GM12878 (cell line): ENCODE data around the gene IL10. TPM values are rescaled to one million over a fixed set of nuclear protein-coding genes. Genes with fewer than 3 reads are reported as not detected.

ENCODE experiments used
- ATAC-seq: fragments of 200-7000 bp; cut with Tn5 transposase; 3 replicates; pipeline ENCODE4 v1.9.1; 2020; ENCODE audit warnings: mild to moderate bottlenecking, moderate library complexity
- BruUV-seq: library from RNA; stranded (reverse); fragments of 400-500 nt; replicated peaks from 2 replicates; lab custom pipeline; 2021; lab: Mats Ljungman, UMichigan
- CTCF ChIA-PET: fragments of 300-600 bp; sonication (Branson Sonifier 250); formaldehyde crosslinking; extraction: SDS; loops from one replicate; lab custom pipeline; 2021; ENCODE audit warnings: inconsistent platforms; lab: Yijun Ruan, JAX
- POLR2A ChIA-PET: fragments of 350-600 bp; formaldehyde crosslinking; extraction: SDS; loops from one replicate; lab custom pipeline; 2021; ENCODE audit warnings: inconsistent platforms; lab: Charles Lee
- RAD21 ChIA-PET: fragments of 300-600 bp; sonication (Branson Sonifier 250); formaldehyde crosslinking; loops from one replicate; lab custom pipeline; 2023; ENCODE audit warnings: antibody characterized with exemption; ENCODE audit not compliant: unreplicated experiment; lab: Charles Lee
- SMC1A ChIA-PET: fragments of 300-600 bp; sonication (Branson Sonifier 250); formaldehyde crosslinking; loops from one replicate; lab custom pipeline; 2023; ENCODE audit not compliant: unreplicated experiment, uncharacterized antibody; lab: Charles Lee
- DNase-seq: peaks from one replicate; pipeline ENCODE4 v3.0.0-alpha.2; 2011; ENCODE audit warnings: low read depth, low spot score
- FAIRE-seq: peaks from 3 replicates; lab custom pipeline; 2011; peaks lifted over from hg19 to GRCh38; lab: Jason Lieb, UNC
- H2AFZ ChIP-seq: 2 replicates; pipeline ENCODE4 v1.6.0; 2011; ENCODE audit warnings: low read depth, low read length, control low read depth; ENCODE audit not compliant: control insufficient read depth
- H3K27ac ChIP-seq: 2 replicates; pipeline ENCODE4 v1.5.1; 2011; ENCODE audit warnings: control low read depth; ENCODE audit not compliant: control insufficient read depth, insufficient read depth
- H3K27me3 ChIP-seq, 2 experiments: replicated peaks in 1 of 2; 2 replicates each; pipeline versions ENCODE4 v1.6.0 to v1.6.1; 2011; ENCODE audit warnings: low read length in 1 of 2; ENCODE audit not compliant: control insufficient read depth in 2 of 2, insufficient read depth in 2 of 2
- H3K36me3 ChIP-seq, 2 experiments: 2 replicates each; pipeline ENCODE4 v1.5.1; 2011; ENCODE audit warnings: low read length in 1 of 2; ENCODE audit not compliant: control insufficient read depth in 2 of 2, insufficient read depth in 2 of 2
- H3K4me1 ChIP-seq: 2 replicates; pipeline ENCODE4 v1.6.1; 2011; ENCODE audit warnings: mild to moderate bottlenecking, low read length, moderate library complexity, mixed read lengths; ENCODE audit not compliant: control insufficient read depth, insufficient read depth
- H3K4me2 ChIP-seq: 2 replicates; pipeline ENCODE4 v1.6.0; 2011; ENCODE audit warnings: control low read depth; ENCODE audit not compliant: control insufficient read depth, insufficient read depth
- H3K4me3 ChIP-seq: fragments of 200-600 bp; sonication (generic); 2 replicates; pipeline ENCODE4 v1.5.1; 2016
- H3K79me2 ChIP-seq: 2 replicates; pipeline ENCODE4 v1.6.0; 2011; ENCODE audit warnings: low read length; ENCODE audit not compliant: control insufficient read depth, insufficient read depth
- H3K9ac ChIP-seq: 2 replicates; pipeline ENCODE4 v1.8.0; 2011; ENCODE audit warnings: low read length, control low read depth, mixed read lengths; ENCODE audit not compliant: control insufficient read depth, insufficient read depth
- H3K9me3 ChIP-seq: replicated peaks from 3 replicates; pipeline ENCODE4 v1.5.1; 2011; ENCODE audit warnings: mild to moderate bottlenecking, low read length; ENCODE audit not compliant: control insufficient read depth, insufficient read depth
- H4K20me1 ChIP-seq: 2 replicates; pipeline ENCODE4 v1.6.0; 2011; ENCODE audit not compliant: control insufficient read depth, insufficient read depth
- CTCF ChIP-seq, 3 experiments: IDR thresholded peaks in 2 of 3; conservative IDR thresholded peaks in 1 of 3; 2 replicates each; pipeline ENCODE4 v1.5.1; 2011; ENCODE audit warnings: low read depth in 3 of 3, low read length in 3 of 3, mild to moderate bottlenecking in 3 of 3, control low read depth in 2 of 3, moderate library complexity in 2 of 3, inconsistent platforms in 1 of 3, mixed read lengths in 1 of 3; ENCODE audit not compliant: control insufficient read depth in 2 of 3, insufficient read depth in 1 of 3; ENCODE audit errors: extremely low read depth in 1 of 3
- EED ChIP-seq: sonication (generic); IDR thresholded peaks from 2 replicates; pipeline ENCODE4 v1.6.1; 2016; ENCODE audit warnings: antibody characterized with exemption, low read depth
- NBN ChIP-seq: fragments of 450-650 bp; IDR thresholded peaks from 2 replicates; pipeline ENCODE4 v1.6.1; 2016
- NFYA ChIP-seq: IDR thresholded peaks from 2 replicates; pipeline ENCODE4 v1.6.1; 2011; ENCODE audit warnings: low read depth, mild to moderate bottlenecking, low read length, improper control_type of control experiment, borderline replicate concordance
- PAX8 ChIP-seq: fragments of 450-650 bp; IDR thresholded peaks from 2 replicates; pipeline ENCODE4 v1.6.1; 2017; ENCODE audit warnings: mild to moderate bottlenecking, moderate library complexity
- RAD21 ChIP-seq: IDR thresholded peaks from 2 replicates; pipeline ENCODE4 v1.6.1; 2011; ENCODE audit warnings: mild to moderate bottlenecking, low read depth, low read length, moderate library complexity; ENCODE audit not compliant: insufficient read depth
- RUNX3 ChIP-seq: IDR thresholded peaks from 2 replicates; pipeline ENCODE4 v1.6.1; 2012; ENCODE audit warnings: low read length, inconsistent platforms
- SMC3 ChIP-seq: IDR thresholded peaks from 2 replicates; pipeline ENCODE4 v1.6.1; 2011; ENCODE audit warnings: low read length, improper control_type of control experiment, borderline replicate concordance
- TAF1 ChIP-seq: IDR thresholded peaks from 2 replicates; pipeline ENCODE4 v1.6.1; 2011; ENCODE audit warnings: mild to moderate bottlenecking, low read depth, low read length, borderline replicate concordance
- TCF12 ChIP-seq: IDR thresholded peaks from 2 replicates; pipeline ENCODE4 v1.6.1; 2011; ENCODE audit warnings: low read depth, mild to moderate bottlenecking, low read length
- ZNF217 ChIP-seq: fragments of 450-650 bp; IDR thresholded peaks from 2 replicates; pipeline ENCODE4 v1.6.1; 2017; ENCODE audit warnings: antibody characterized with exemption, mild to moderate bottlenecking
- ZNF622 ChIP-seq: fragments of 450-650 bp; IDR thresholded peaks from 2 replicates; pipeline ENCODE4 v1.6.1; 2017; ENCODE audit warnings: mild to moderate bottlenecking, inconsistent platforms
- ZSCAN29 ChIP-seq: fragments of 450-650 bp; IDR thresholded peaks from 2 replicates; pipeline ENCODE4 v1.6.1; 2017; ENCODE audit warnings: mild to moderate bottlenecking, moderate library complexity
- WGBS: methylation state at CpG from one replicate; pipeline ENCODE4 v1.1.6; 2016; ENCODE audit warnings: low lambda C conversion rate; ENCODE audit not compliant: insufficient replicate concordance, insufficient coverage; ENCODE audit errors: missing lambda C conversion rate; 5-methylcytosine and 5-hydroxymethylcytosine counted together
- in situ Hi-C: fragments of 300-500 bp; cut with MboI; formaldehyde crosslinking; loops from 9 replicates; pipeline ENCODE4 v1.14.3; 2018; ENCODE audit warnings: mixed read lengths
- intact Hi-C: fragments of 100-400 bp; cut with micrococcal nuclease; formaldehyde crosslinking; loops from one replicate; pipeline ENCODE4 v1.14.2; 2022; ENCODE audit not compliant: unreplicated experiment
- polyA plus RNA-seq, 11 experiments: library from polyadenylated mRNA; depleted of rRNA in 4 of 11; unstranded in 6 of 11; stranded (reverse) in 5 of 11; fragments of >200 nt; fragmentation: Nextera tagmentation in 4 of 11; fragmentation: Illumina TruSeq in 1 of 11; extraction: Ambion mirVana in 4 of 11; extraction: Trizol in 1 of 11; gene quantifications; 1 replicate in 1 of 11; 2 replicates in 10 of 11; pipeline versions ENCODE4 v1.2.1 to v1.2.3, GENCODE V29; 2011 to 2016; ENCODE audit warnings: inconsistent platforms in 2 of 11, missing spikeins in 2 of 11, low read depth in 1 of 11
- total RNA-seq, 4 experiments: library from RNA; depleted of rRNA in 3 of 4; stranded (reverse); fragments of >200 nt in 3 of 4; fragmentation: Illumina TruSeq in 1 of 4; extraction: Trizol in 1 of 4; gene quantifications; 2 replicates each; pipeline versions ENCODE4 v1.2.1 to v1.2.3, GENCODE V29; 2013 to 2021
- TF ChIP-seq, protein P1 (sequence below): fragments of 450-650 bp; IDR thresholded peaks from 2 replicates; pipeline ENCODE4 v1.6.1; 2016; ENCODE audit warnings: mild to moderate bottlenecking
- TF ChIP-seq, protein P2 (sequence below): IDR thresholded peaks from 2 replicates; pipeline ENCODE4 v1.6.1; 2011; ENCODE audit warnings: mild to moderate bottlenecking, low read depth, low read length, moderate library complexity; ENCODE audit not compliant: insufficient replicate concordance
- TF ChIP-seq, protein P3 (sequence below): IDR thresholded peaks from 2 replicates; pipeline ENCODE4 v1.6.1; 2011; ENCODE audit warnings: low read depth, mild to moderate bottlenecking, low read length, moderate library complexity, borderline replicate concordance; ENCODE audit errors: extremely low read depth

IL10 gene
- total and polyA plus RNA-seq, 10 of the 15 experiments (the other 5 are each of a cell fraction or from before 2014, with no cell fraction given): 0.34 to 5.0 (median 1.1) TPM

GRCh38 chr1:206797534-206798383 is 25.5 kb upstream of the IL10 start:
- no peaks in the 10 kb centered on the region for H3K36me3 ChIP-seq
- peak; percentile 31; the same call in 2 of the 3 replicates for ATAC-seq
- TF ChIP-seq ZSCAN29: no peak
- TF ChIP-seq, protein P1, sequence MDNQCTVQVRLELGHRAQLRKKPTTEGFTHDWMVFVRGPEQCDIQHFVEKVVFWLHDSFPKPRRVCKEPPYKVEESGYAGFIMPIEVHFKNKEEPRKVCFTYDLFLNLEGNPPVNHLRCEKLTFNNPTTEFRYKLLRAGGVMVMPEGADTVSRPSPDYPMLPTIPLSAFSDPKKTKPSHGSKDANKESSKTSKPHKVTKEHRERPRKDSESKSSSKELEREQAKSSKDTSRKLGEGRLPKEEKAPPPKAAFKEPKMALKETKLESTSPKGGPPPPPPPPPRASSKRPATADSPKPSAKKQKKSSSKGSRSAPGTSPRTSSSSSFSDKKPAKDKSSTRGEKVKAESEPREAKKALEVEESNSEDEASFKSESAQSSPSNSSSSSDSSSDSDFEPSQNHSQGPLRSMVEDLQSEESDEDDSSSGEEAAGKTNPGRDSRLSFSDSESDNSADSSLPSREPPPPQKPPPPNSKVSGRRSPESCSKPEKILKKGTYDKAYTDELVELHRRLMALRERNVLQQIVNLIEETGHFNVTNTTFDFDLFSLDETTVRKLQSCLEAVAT: 0 out of 2 replicates have a peak, but pooled peaks have one; percentile 43
- TF ChIP-seq, protein P2, sequence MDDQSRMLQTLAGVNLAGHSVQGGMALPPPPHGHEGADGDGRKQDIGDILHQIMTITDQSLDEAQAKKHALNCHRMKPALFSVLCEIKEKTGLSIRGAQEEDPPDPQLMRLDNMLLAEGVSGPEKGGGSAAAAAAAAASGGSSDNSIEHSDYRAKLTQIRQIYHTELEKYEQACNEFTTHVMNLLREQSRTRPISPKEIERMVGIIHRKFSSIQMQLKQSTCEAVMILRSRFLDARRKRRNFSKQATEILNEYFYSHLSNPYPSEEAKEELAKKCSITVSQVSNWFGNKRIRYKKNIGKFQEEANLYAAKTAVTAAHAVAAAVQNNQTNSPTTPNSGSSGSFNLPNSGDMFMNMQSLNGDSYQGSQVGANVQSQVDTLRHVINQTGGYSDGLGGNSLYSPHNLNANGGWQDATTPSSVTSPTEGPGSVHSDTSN: no peak
- TF ChIP-seq SMC3: peak; percentile 17; the same call in 1 of the 2 replicates
- TF ChIP-seq PAX8: no peak
- no peak for TF ChIP-seq NFYA
- no peak for TF ChIP-seq TAF1
- no peak for TF ChIP-seq EED
- TF ChIP-seq RUNX3: 0 out of 2 replicates have a peak, but pooled peaks have one; percentile 19
- no peak for TF ChIP-seq ZNF217
- TF ChIP-seq RAD21: peak; percentile 41
- no peak for TF ChIP-seq NBN
- TF ChIP-seq, protein P3, sequence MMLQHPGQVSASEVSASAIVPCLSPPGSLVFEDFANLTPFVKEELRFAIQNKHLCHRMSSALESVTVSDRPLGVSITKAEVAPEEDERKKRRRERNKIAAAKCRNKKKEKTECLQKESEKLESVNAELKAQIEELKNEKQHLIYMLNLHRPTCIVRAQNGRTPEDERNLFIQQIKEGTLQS: no peak
- 0 out of 2 replicates have a peak, but pooled peaks have one; percentile 42 for TF ChIP-seq TCF12
- no peak for TF ChIP-seq ZNF622
- peak; percentile 44 to 78 (median 73) for TF ChIP-seq CTCF (IDR thresholded peaks at IDR 0.05 in 2 of 3, conservative IDR thresholded peaks at IDR 0.05 in 1 of 3; ENCODE audit: control insufficient read depth in 2 of 3, extremely low read depth in 1 of 3, insufficient read depth in 1 of 3, low read depth in 3 of 3, low read length in 3 of 3)
- H3K9ac ChIP-seq: no peak overlapping the region
- no peak overlapping the region for H2AFZ ChIP-seq
- ChIA-PET SMC1A (interaction anchor here (1.0 to 14.9 kb wide), 5 partner anchors 10 to 62 kb away, joined by 4 to 417 read pairs (median 13); partner anchors contain the start of genes IL10 and IL19), POLR2A (no interaction called here), CTCF (interaction anchor here (0.7 to 18.5 kb wide), 14 partner anchors 11 to 178 kb away, joined by 3 to 805 read pairs (median 6); partner anchors contain the start of genes IL10 and IL19), RAD21 (interaction anchor here (0.6 to 14.8 kb wide), 3 partner anchors 28 to 82 kb away, joined by 3 to 297 read pairs (median 225); partner anchors contain the start of genes IL10 and IL19)
- no peak overlapping the region for H3K4me3 ChIP-seq
- in situ Hi-C loops (no loop called here), intact Hi-C loops (no loop called here)
- no peak for DNase-seq
- no peaks in the 10 kb centered on the region for H3K79me2 ChIP-seq
- H3K9me3 ChIP-seq: no peaks in the 10 kb centered on the region
- WGBS: 77% methylated on average over 8 of the region's 8 CpGs
- no peaks in the 10 kb centered on the region for H3K27me3 ChIP-seq
- H3K4me1 ChIP-seq: peaks cover 28% of the 10 kb centered on the region
- H3K4me2 ChIP-seq: no peak overlapping the region
- H3K27ac ChIP-seq: no peak overlapping the region
- no peaks in the 10 kb centered on the region for H4K20me1 ChIP-seq
- FAIRE-seq: no peak
- no TSS peak for BruUV-seq
